Measurements from ENCODE around the gene GDF2. TPM values are rescaled to one million over a fixed set of nuclear protein-coding genes. Genes with fewer than 3 reads are reported as not detected.
A peak's percentile ranks its signal among the peaks of the same experiment; 100 is the strongest.

GDF2 gene
- total RNA-seq, 1 experiment from 2014 or later: not detected

- no peak for DNase-seq (ENCODE audit: low read depth)
Measured at GRCh38 chr10:47351899-47352815, 29.9 kb downstream of the GDF2 start.

- no peak for DNase-seq (ENCODE audit: low read depth)
Measured at GRCh38 chr10:47353351-47353750, 31.1 kb downstream of the GDF2 start.

DNA sequence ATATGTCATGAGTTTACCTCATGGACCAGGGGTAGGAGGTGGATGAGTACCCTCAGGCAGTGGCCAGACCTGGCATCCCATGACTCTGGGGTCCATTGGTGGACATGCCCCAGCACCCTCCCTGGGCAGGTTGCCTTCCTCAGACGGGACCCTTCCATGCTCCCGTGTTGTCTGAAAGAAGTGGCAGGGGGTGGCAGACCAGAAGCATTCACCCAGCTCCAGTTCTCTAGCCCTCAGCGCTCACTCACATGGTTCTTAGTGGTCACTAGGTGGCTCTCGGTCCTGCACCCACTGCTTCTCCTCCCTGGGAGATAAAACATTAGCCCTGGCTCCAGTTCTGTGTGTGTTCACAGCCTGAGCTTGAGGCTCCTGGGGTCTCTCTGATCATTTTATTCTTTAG is 31.9 kb downstream of the GDF2 start:
- no peak for DNase-seq (ENCODE audit: low read depth)

GRCh38 chr10:47354900-47355299 is 32.6 kb downstream of the GDF2 start:
- no peak for DNase-seq (ENCODE audit: low read depth)

GRCh38 chr10:47356708-47357107 is 34.5 kb downstream of the GDF2 start:
- no peak for DNase-seq (ENCODE audit: low read depth)

GRCh38 chr10:47357131-47357582 is 34.9 kb downstream of the GDF2 start:
- no peak for DNase-seq (ENCODE audit: low read depth)

DNA sequence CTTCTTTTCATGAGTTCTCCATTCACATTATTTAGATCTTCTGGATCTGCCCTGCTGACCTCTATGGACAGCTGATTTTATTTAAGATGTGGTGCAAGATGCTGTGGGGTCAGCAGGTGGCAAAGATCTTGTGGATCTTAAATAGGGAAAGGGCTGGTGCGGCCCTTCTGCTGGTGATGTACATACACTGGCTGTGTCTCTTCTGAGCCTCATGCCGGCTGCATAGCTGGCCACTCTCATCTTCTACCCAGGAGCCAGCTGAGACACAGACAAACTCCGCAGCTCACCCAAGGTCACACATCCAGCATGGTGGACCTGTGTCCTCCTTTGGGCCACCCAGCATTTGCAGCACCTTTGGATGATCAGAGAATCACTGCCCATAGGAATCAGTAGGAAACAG is 35.7 kb downstream of the GDF2 start:
- DNase-seq (ENCODE audit: low read depth): no peak

- no peak for DNase-seq (ENCODE audit: low read depth)
Measured at GRCh38 chr10:47358457-47358856, 36.2 kb downstream of the GDF2 start.

DNA sequence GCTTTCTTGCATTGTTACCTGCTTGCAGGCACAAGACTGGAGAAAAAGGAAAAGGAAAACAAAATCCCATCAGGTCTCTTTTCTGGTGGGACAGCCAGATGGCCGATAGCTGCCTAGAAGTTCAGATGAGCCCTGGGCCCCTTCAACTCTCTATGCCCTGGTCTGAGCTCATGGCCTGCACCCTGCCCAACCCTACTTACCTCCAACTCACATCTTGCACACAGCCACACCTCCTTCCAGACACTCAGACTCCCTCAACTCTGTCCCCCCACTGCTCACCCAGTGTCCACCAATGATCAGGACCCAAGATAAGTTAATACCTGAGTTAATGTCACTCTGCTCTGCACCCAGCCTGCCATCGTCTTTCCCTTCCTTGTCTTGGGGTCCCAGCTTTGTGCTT is 36.8 kb downstream of the GDF2 start:
- DNase-seq (ENCODE audit: low read depth): no peak

GRCh38 chr10:47359626-47360418 is 37.6 kb downstream of the GDF2 start:
- no peak for DNase-seq (ENCODE audit: low read depth)

- no peak for DNase-seq (ENCODE audit: low read depth)
Measured at GRCh38 chr10:47360419-47361040, 38.3 kb downstream of the GDF2 start.

- peak; percentile 14 for DNase-seq (ENCODE audit: low read depth)
Measured at GRCh38 chr10:47361293-47361692, 39.0 kb downstream of the GDF2 start.

DNA sequence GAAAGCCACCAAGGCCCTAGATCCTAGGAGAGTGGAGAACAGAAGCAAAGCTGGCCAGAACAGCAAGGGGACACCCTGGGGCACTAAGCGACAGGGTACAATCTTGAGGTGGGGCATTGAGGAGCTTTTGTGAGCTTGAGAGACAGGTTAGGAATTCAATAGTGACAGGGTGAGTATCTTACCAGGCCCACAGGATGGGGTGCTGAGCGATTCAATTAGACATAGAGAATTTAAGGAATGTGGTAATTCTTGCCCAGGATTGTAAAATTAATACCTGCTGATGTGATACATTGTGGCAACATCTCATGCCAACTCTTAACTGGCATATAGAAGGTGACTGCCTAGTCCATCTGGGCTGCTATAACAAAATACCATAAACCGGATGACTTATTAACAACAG is 39.9 kb downstream of the GDF2 start:
- DNase-seq (ENCODE audit: low read depth): no peak

DNA sequence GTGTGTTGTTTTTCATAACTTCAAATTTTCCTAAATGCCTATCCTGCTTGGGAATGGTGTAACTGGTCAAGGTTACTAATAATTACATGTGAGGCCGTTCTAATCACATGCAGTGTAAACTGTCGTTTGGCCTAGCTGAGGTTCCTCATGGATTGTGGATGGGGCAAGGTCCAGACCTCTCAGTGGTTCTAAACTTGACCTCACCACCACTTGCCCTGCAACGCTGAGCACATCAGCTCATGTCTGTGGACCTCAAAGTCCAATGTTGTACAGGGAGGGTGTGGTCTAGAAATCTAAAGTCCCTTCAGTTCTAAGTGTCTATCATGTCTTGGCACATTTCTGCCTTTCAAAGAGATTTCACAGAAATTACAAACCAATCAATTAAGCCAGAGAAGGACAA is 41.5 kb downstream of the GDF2 start:
- no peak for DNase-seq (ENCODE audit: low read depth)

- peak; percentile 13 for DNase-seq (ENCODE audit: low read depth)
Measured at GRCh38 chr10:47364366-47364765, 42.1 kb downstream of the GDF2 start.

DNA sequence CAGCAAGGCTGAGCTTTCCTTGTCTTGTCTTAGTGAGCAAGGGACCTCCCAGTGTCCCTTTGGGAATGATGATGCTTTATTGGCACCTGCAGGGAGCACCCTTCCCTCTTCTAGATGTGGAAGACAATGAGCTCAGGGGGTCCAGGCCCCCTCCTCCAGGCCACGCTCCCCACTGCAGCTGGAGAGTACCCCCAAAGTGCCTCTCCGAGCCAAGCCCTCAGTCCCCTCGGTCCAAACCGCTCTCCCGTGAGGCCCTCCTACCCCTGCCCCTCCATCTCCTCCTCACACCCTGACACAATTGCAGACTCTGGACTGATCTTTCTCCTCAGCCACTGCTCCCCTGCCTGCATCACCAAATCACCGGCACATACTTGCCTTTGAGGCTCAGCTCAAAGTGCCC is 42.7 kb downstream of the GDF2 start:
- DNase-seq (ENCODE audit: low read depth): no peak

DNA sequence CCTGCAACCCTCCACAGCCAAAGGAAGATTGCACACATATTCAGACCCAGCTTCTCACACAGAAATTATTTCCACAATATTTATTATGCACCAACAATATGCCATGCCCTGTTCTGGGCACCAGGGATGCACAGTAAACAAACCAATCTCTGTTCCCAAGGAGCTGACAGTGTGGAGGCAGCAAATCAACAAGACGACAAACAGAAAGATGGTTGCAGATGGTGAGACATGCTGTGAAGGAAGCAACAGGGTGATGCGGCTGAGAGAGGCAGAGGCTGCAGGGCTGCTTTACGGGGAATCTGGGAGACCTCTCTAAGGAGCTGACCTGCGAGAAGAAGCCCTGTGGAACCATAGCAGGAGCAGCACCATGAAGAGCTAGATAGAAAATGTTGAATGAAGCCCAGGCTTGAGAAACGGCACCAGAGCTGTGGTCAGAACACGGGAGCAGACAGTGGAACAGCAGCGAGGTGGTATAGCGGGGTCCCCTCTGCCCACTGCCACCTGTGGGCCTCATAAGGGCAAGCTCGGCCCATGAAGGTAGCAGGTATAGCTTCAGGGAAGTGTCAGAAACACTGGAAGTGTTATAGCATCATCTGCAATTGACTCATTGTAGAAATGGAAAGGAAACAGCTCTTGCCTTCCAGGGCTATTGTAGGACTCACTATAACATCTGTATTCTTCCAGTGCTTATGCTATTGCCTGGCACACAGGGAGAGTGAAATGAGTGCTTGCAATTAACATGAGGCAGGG is 43.4 kb downstream of the GDF2 start:
- no peak for DNase-seq (ENCODE audit: low read depth)

DNA sequence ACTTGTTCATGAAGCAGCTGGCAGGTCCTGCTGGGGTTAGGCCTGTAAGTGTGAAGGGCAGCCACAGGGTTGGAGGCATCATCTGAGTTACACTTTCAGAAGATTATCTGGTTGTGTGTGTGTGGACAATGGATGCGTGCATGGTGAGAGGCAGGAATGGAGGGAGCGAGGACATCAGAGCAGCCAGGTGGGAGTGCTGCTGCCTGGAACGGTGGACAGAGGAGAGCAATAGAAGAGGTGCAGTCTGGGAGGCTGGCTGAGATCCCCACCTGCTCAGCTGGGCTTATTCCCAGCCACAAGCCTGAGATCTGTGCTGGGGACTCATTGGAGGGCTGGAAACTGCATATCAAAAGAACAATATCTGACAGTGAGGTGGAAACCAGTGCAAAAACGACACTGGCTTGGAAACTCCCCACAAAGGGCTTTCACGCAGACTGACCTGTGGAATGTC is 44.0 kb downstream of the GDF2 start:
- DNase-seq (ENCODE audit: low read depth): no peak

DNA sequence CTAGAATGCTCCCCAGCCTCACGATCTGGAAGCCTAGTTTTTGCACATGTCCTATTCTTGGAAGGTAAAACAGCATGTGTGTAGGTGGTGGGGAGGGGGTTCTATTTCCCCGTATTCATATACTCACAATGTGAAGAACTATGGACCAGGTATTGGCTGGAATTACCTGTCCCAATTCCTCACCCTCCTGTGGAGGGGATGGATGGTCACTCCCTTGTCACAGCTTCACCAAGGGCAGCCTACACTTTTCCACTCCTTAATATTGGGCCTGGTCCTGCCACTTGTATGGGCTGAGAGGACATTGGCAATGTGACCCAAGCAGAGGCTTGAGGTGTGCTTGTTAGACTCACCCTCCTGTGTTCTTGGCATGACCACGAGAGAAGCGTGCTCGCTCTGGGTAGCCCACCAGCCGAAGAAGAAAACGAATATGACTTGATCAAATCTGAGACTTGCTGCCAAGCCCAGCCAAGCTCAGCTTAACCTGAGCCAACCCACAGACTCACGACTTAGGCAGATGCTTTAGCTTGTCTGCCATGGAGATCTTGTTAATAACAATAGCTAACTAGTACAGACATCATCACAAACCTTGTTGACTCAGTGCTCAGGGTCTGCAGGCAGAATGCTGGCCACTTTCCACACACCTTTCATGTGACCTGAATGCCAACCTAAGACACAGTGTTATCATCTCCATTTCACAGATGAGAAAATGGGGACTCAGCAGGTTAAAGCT is 44.6 kb downstream of the GDF2 start:
- no peak for DNase-seq (ENCODE audit: low read depth)

DNA sequence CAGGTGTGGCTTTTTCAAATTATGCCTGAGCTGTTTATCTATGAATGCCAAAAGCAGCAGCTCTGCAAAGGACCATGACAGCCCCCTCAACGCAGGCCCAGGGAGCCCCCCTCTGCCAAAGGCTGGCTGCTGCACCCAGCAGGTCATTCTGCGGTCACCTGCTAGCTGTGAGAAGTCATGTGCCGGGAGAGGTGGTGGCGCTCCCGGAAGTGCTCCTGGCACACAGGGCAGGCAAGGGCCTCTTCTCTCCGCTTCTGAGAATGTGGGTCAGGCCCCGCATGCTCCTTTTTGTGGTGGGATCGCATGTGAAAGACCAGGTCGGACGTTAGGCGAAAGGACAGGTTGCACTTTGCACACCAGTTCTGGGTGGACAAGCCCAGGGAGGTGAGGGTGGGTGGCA is 45.4 kb downstream of the GDF2 start:
- no peak for DNase-seq (ENCODE audit: low read depth)

Measured in LHCN-M2 (cell line).